GM18502 (cell line): ENCODE results near the gene DAB2IP.
"Not testable (repeated sequence)": the region's sequence is repeated elsewhere in the genome, so short reads cannot be mapped to it uniquely, and the experiment has no call there.

Source experiments
- ATAC-seq: cut with Tn5 transposase; IDR thresholded peaks from one replicate; pipeline ENCODE4 v1.9.1; 2021; ENCODE audit warnings: mild to moderate bottlenecking; ENCODE audit not compliant: unreplicated experiment, poor library complexity

DAB2IP gene

GRCh38 chr9:121641224-121641611 is 10.2 kb upstream of the DAB2IP start:
- ATAC-seq = no peak

GRCh38 chr9:121642758-121643157 is 8.7 kb upstream of the DAB2IP start:
- ATAC-seq = no peak

GRCh38 chr9:121643473-121643872 is 8.0 kb upstream of the DAB2IP start:
- no peak for ATAC-seq

GRCh38 chr9:121644040-121644439 is 7.4 kb upstream of the DAB2IP start:
- not testable (repeated sequence) for ATAC-seq

- ATAC-seq = no peak
These were observed 6.4 kb upstream of the DAB2IP start for GRCh38 chr9:121645003-121645402.

- no peak for ATAC-seq
These were observed 5.3 kb upstream of the DAB2IP start for GRCh38 chr9:121645853-121646807.

GRCh38 chr9:121646992-121647391 is 4.4 kb upstream of the DAB2IP start:
- no peak for ATAC-seq

GRCh38 chr9:121648172-121648571 is 3.3 kb upstream of the DAB2IP start:
- ATAC-seq = no peak

- ATAC-seq = no peak
These were observed 2.6 kb upstream of the DAB2IP start for GRCh38 chr9:121648799-121649198.

- ATAC-seq = no peak
These were observed 1.8 kb upstream of the DAB2IP start for GRCh38 chr9:121649476-121650216.

- ATAC-seq = no peak
These were observed 1.0 kb upstream of the DAB2IP start for GRCh38 chr9:121650217-121651007.

GRCh38 chr9:121651008-121651294 is 483 bp upstream of the DAB2IP start:
- ATAC-seq = no peak

- ATAC-seq = no peak
These were observed 795 bp downstream of the DAB2IP start for GRCh38 chr9:121652021-121652837.

GRCh38 chr9:121652838-121653231 is 1.4 kb downstream of the DAB2IP start:
- ATAC-seq = no peak

GRCh38 chr9:121654499-121655140 is 3.2 kb downstream of the DAB2IP start:
- ATAC-seq = no peak

GRCh38 chr9:121655231-121655755 is 3.9 kb downstream of the DAB2IP start:
- ATAC-seq = no peak

- ATAC-seq = no peak
These were observed 5.6 kb downstream of the DAB2IP start for GRCh38 chr9:121656941-121657470.

GRCh38 chr9:121658166-121658565 is 6.7 kb downstream of the DAB2IP start:
- ATAC-seq = no peak

GRCh38 chr9:121658591-121658990 is 7.2 kb downstream of the DAB2IP start:
- ATAC-seq = no peak
